GM23338 (cell line): ENCODE data around the gene RIF1. TPM values are rescaled to one million over a fixed set of nuclear protein-coding genes. Genes with fewer than 3 reads are reported as not detected.

Source experiments
- ATAC-seq: fragments of 200-7000 bp; cut with Tn5 transposase; 3 replicates; pipeline ENCODE4 v1.9.1; 2020
- DNase-seq: peaks from one replicate; pipeline ENCODE4 v3.0.0-alpha.2; 2015; ENCODE audit warnings: low spot score
- H2AFZ ChIP-seq: fragments of 200-600 bp; sonication (generic); 2 replicates; pipeline ENCODE4 v1.8.0; 2016; ENCODE audit warnings: antibody characterized with exemption, mild to moderate bottlenecking, moderate library complexity
- H3F3A ChIP-seq: fragments of 200-600 bp; sonication (generic); replicated peaks from 2 replicates; pipeline ENCODE4 v1.8.0; 2017; ENCODE audit warnings: antibody characterized with exemption, mixed run types, low read depth
- H3K27ac ChIP-seq: fragments of 200-600 bp; sonication (generic); 2 replicates; pipeline ENCODE4 v1.6.1; 2016; ENCODE audit warnings: low read depth
- H3K27me3 ChIP-seq: fragments of 200-600 bp; sonication (generic); 2 replicates; pipeline ENCODE4 v1.8.0; 2016; ENCODE audit warnings: mild to moderate bottlenecking, mixed run types, moderate library complexity; ENCODE audit not compliant: insufficient read depth
- H3K36me3 ChIP-seq: fragments of 200-600 bp; sonication (generic); 2 replicates; pipeline ENCODE4 v1.8.0; 2016; ENCODE audit warnings: mild to moderate bottlenecking; ENCODE audit not compliant: insufficient read depth
- H3K4me1 ChIP-seq: fragments of 200-600 bp; sonication (generic); 2 replicates; pipeline ENCODE4 v1.8.0; 2016; ENCODE audit warnings: mild to moderate bottlenecking, moderate library complexity; ENCODE audit not compliant: insufficient read depth
- H3K4me2 ChIP-seq: fragments of 200-600 bp; sonication (generic); 2 replicates; pipeline ENCODE4 v1.7.1; 2017; ENCODE audit warnings: mixed run types
- H3K4me3 ChIP-seq: fragments of 200-600 bp; sonication (generic); 2 replicates; pipeline ENCODE4 v1.6.1; 2016; ENCODE audit warnings: mixed run types
- H3K79me2 ChIP-seq: fragments of 200-600 bp; sonication (generic); replicated peaks from 2 replicates; pipeline ENCODE4 v1.8.0; 2017; ENCODE audit warnings: mild to moderate bottlenecking; ENCODE audit not compliant: insufficient read depth
- H3K9me2 ChIP-seq: fragments of 200-600 bp; sonication (generic); 2 replicates; pipeline ENCODE4 v1.8.0; 2017; ENCODE audit not compliant: insufficient read depth
- H4K20me1 ChIP-seq: fragments of 200-600 bp; sonication (generic); replicated peaks from 2 replicates; pipeline ENCODE4 v1.8.0; 2017; ENCODE audit warnings: mild to moderate bottlenecking; ENCODE audit not compliant: insufficient read depth
- H3K27ac Mint-ChIP-seq: 2 replicates; pipeline ENCODE4 v1.8.0; 2020; ENCODE audit warnings: inconsistent platforms, mild to moderate bottlenecking, moderate library complexity, mixed read lengths
- H3K27me3 Mint-ChIP-seq: 3 replicates; pipeline ENCODE4 v1.8.0; 2022; ENCODE audit warnings: low read depth, mild to moderate bottlenecking, moderate library complexity, mixed read lengths, inconsistent platforms; ENCODE audit not compliant: insufficient read depth, poor library complexity
- H3K36me3 Mint-ChIP-seq: 3 replicates; pipeline ENCODE4 v1.8.0; 2021; ENCODE audit warnings: low read depth, mild to moderate bottlenecking, inconsistent platforms, moderate library complexity, mixed read lengths
- H3K4me1 Mint-ChIP-seq: 3 replicates; pipeline ENCODE4 v1.8.0; 2020; ENCODE audit warnings: mild to moderate bottlenecking, inconsistent platforms, mixed read lengths
- H3K4me3 Mint-ChIP-seq: 3 replicates; pipeline ENCODE4 v1.8.0; 2021; ENCODE audit warnings: moderate library complexity, mild to moderate bottlenecking, inconsistent platforms, mixed read lengths
- H3K9me3 Mint-ChIP-seq: 3 replicates; pipeline ENCODE4 v1.8.0; 2020; ENCODE audit warnings: moderate library complexity, mild to moderate bottlenecking, inconsistent platforms, mixed read lengths
- CREB1 ChIP-seq: fragments of 250-450 bp; sonication (Bioruptor Pico); IDR thresholded peaks from 2 replicates; pipeline ENCODE4 v1.5.0; 2020; ENCODE audit warnings: low read depth, mild to moderate bottlenecking, moderate library complexity
- EZH2 ChIP-seq: fragments of 200-600 bp; sonication (generic); IDR thresholded peaks from one replicate; pipeline ENCODE4 v1.8.0; 2017; ENCODE audit warnings: antibody characterized with exemption, mild to moderate bottlenecking, low read depth; ENCODE audit not compliant: unreplicated experiment
- JUNB ChIP-seq: IDR thresholded peaks from one replicate; pipeline ENCODE4 v1.6.1; 2016; ENCODE audit warnings: antibody characterized with exemption; ENCODE audit not compliant: unreplicated experiment
- ZNF331 ChIP-seq: fragments of 250-450 bp; sonication (Bioruptor Pico); IDR thresholded peaks from 2 replicates; pipeline ENCODE4 v1.5.0; 2020; ENCODE audit warnings: low read depth, mild to moderate bottlenecking, moderate library complexity
- polyA plus RNA-seq: library from polyadenylated mRNA; unstranded; fragments of >200 nt; fragmentation: Nextera tagmentation; extraction: Ambion mirVana; gene quantifications from 2 replicates; pipeline ENCODE4 v1.2.1, GENCODE V29; 2016
- total RNA-seq: library from RNA; depleted of rRNA; stranded (reverse); fragments of >200 nt; shearing (Covaris generic); gene quantifications from 2 replicates; pipeline ENCODE4 v1.2.3, GENCODE V29; 2014
- TF ChIP-seq, protein P1 (sequence below), 2 experiments: fragments of 200-600 bp in 1 of 2; sonication (generic) in 1 of 2; conservative IDR thresholded peaks; 2 replicates each; pipeline versions ENCODE4 v1.5.1 to v1.6.1; 2016 to 2017; ENCODE audit warnings: antibody characterized with exemption in 2 of 2, low read depth in 2 of 2, mild to moderate bottlenecking in 2 of 2, moderate library complexity in 1 of 2
- TF ChIP-seq, protein P2 (sequence below): IDR thresholded peaks from one replicate; pipeline ENCODE4 v1.6.1; 2018; ENCODE audit warnings: antibody characterized with exemption; ENCODE audit not compliant: unreplicated experiment
- TF ChIP-seq, protein P3 (sequence below): fragments of 250-450 bp; sonication (Bioruptor Pico); IDR thresholded peaks from 2 replicates; pipeline ENCODE4 v1.5.0; 2020; ENCODE audit warnings: mild to moderate bottlenecking, moderate library complexity
- TF ChIP-seq, protein P4 (sequence below): IDR thresholded peaks from 2 replicates; pipeline ENCODE4 v1.6.1; 2016; ENCODE audit warnings: antibody characterized with exemption

Gene RIF1
- total and polyA plus RNA-seq, 2 experiments from 2014 or later = 68.5 to 134 TPM

DNA sequence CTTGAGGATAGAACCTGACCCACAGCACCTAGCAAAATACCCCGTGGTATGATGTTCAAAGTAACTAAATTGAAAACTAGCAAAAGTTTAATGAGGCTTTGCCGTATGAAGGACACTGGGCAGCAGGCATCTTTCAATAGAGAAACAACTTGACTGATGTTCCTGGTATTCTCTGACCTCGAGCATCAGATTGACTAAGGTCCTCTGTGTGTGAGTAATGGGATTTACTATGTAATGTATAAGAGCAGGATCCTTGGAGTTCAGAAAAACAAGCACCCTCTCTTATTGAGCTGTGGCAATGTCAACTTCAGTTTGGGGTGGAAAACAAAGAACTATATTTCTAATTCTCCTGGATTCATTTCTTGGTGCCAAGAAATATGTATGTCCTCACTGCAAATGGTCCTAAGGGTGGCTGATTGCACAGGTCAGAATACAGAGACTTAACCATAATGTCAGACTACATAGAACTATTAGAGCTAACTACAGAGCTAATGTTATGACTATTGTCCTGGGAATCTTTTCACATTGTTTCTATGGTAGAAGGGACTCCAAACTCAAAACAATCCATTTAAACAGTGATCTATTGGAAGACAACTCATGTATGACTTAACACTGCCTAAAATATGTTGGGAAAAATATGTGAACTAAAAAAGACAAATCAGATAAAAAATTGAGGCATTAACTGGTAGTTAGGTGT is 47.9 kb upstream of the RIF1 start:
- no peak for TF ChIP-seq EZH2
- TF ChIP-seq JUNB = no peak
- no peak overlapping the region for H3K27ac Mint-ChIP-seq
- Histone ChIP-seq H3K79me2 (no peaks in the 10 kb centered on the region), H3K27me3 (no peaks in the 10 kb centered on the region), H3K27ac (no peak overlapping the region), H3K4me1 (peaks cover 19% of the 10 kb centered on the region), H3K4me3 (no peak overlapping the region), H3K9me2 (no peaks in the 10 kb centered on the region), H3F3A (no peaks in the 10 kb centered on the region), H2AFZ (no peak overlapping the region), H4K20me1 (no peaks in the 10 kb centered on the region), H3K36me3 (no peaks in the 10 kb centered on the region), H3K4me2 (no peak overlapping the region)
- H3K4me1 Mint-ChIP-seq = peaks cover 17% of the 10 kb centered on the region
- H3K36me3 Mint-ChIP-seq = no peaks in the 10 kb centered on the region
- no peak for ATAC-seq
- no peak for DNase-seq
- no peak overlapping the region for H3K4me3 Mint-ChIP-seq
- H3K27me3 Mint-ChIP-seq = peaks cover 13% of the 10 kb centered on the region
- no peaks in the 10 kb centered on the region for H3K9me3 Mint-ChIP-seq

DNA sequence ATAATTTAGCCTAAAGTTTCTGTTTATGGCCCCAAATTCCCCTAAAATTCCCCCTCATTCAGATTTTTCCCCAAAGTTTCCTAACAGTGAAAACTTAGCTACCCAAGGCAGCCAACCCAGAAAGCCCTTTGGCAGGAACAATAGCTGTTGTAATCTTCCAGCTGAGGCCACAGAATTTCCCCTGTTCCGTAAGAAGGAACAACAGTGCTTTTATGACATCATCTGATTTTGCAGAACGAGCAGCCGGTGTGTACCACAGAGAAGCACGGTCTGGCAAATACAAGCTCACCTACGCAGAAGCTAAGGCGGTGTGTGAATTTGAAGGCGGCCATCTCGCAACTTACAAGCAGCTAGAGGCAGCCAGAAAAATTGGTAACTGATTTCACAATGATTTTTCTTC is 46.0 kb upstream of the RIF1 start:
- Histone ChIP-seq H3K4me2 (no peak overlapping the region), H3K4me1 (peaks cover 4% of the 10 kb centered on the region; the same call in 1 of the 2 replicates), H3K27me3 (no peaks in the 10 kb centered on the region), H3K36me3 (no peaks in the 10 kb centered on the region), H4K20me1 (no peaks in the 10 kb centered on the region), H3K79me2 (no peaks in the 10 kb centered on the region), H3K27ac (no peak overlapping the region), H2AFZ (no peak overlapping the region), H3F3A (no peaks in the 10 kb centered on the region), H3K4me3 (no peak overlapping the region), H3K9me2 (no peaks in the 10 kb centered on the region)
- Mint-ChIP-seq H3K27me3 (peaks cover 13% of the 10 kb centered on the region), H3K4me3 (no peak overlapping the region), H3K4me1 (peaks cover 4% of the 10 kb centered on the region; the same call in 2 of the 3 replicates), H3K27ac (no peak overlapping the region), H3K36me3 (peaks cover 5% of the 10 kb centered on the region; the same call in 2 of the 3 replicates), H3K9me3 (peaks cover 4% of the 10 kb centered on the region; the same call in 1 of the 3 replicates)
- DNase-seq (no peak), ATAC-seq (no peak)
- TF ChIP-seq, protein P1, sequence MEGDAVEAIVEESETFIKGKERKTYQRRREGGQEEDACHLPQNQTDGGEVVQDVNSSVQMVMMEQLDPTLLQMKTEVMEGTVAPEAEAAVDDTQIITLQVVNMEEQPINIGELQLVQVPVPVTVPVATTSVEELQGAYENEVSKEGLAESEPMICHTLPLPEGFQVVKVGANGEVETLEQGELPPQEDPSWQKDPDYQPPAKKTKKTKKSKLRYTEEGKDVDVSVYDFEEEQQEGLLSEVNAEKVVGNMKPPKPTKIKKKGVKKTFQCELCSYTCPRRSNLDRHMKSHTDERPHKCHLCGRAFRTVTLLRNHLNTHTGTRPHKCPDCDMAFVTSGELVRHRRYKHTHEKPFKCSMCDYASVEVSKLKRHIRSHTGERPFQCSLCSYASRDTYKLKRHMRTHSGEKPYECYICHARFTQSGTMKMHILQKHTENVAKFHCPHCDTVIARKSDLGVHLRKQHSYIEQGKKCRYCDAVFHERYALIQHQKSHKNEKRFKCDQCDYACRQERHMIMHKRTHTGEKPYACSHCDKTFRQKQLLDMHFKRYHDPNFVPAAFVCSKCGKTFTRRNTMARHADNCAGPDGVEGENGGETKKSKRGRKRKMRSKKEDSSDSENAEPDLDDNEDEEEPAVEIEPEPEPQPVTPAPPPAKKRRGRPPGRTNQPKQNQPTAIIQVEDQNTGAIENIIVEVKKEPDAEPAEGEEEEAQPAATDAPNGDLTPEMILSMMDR (conservative IDR thresholded peaks at IDR 0.05; ENCODE audit: low read depth in 2 of 2) = no peak
- TF ChIP-seq CREB1 (CRISPR knock-in tag) (no peak), ZNF331 (CRISPR knock-in tag) (no peak)
- TF ChIP-seq, protein P2, sequence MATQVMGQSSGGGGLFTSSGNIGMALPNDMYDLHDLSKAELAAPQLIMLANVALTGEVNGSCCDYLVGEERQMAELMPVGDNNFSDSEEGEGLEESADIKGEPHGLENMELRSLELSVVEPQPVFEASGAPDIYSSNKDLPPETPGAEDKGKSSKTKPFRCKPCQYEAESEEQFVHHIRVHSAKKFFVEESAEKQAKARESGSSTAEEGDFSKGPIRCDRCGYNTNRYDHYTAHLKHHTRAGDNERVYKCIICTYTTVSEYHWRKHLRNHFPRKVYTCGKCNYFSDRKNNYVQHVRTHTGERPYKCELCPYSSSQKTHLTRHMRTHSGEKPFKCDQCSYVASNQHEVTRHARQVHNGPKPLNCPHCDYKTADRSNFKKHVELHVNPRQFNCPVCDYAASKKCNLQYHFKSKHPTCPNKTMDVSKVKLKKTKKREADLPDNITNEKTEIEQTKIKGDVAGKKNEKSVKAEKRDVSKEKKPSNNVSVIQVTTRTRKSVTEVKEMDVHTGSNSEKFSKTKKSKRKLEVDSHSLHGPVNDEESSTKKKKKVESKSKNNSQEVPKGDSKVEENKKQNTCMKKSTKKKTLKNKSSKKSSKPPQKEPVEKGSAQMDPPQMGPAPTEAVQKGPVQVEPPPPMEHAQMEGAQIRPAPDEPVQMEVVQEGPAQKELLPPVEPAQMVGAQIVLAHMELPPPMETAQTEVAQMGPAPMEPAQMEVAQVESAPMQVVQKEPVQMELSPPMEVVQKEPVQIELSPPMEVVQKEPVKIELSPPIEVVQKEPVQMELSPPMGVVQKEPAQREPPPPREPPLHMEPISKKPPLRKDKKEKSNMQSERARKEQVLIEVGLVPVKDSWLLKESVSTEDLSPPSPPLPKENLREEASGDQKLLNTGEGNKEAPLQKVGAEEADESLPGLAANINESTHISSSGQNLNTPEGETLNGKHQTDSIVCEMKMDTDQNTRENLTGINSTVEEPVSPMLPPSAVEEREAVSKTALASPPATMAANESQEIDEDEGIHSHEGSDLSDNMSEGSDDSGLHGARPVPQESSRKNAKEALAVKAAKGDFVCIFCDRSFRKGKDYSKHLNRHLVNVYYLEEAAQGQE = no peak
- TF ChIP-seq, protein P3, sequence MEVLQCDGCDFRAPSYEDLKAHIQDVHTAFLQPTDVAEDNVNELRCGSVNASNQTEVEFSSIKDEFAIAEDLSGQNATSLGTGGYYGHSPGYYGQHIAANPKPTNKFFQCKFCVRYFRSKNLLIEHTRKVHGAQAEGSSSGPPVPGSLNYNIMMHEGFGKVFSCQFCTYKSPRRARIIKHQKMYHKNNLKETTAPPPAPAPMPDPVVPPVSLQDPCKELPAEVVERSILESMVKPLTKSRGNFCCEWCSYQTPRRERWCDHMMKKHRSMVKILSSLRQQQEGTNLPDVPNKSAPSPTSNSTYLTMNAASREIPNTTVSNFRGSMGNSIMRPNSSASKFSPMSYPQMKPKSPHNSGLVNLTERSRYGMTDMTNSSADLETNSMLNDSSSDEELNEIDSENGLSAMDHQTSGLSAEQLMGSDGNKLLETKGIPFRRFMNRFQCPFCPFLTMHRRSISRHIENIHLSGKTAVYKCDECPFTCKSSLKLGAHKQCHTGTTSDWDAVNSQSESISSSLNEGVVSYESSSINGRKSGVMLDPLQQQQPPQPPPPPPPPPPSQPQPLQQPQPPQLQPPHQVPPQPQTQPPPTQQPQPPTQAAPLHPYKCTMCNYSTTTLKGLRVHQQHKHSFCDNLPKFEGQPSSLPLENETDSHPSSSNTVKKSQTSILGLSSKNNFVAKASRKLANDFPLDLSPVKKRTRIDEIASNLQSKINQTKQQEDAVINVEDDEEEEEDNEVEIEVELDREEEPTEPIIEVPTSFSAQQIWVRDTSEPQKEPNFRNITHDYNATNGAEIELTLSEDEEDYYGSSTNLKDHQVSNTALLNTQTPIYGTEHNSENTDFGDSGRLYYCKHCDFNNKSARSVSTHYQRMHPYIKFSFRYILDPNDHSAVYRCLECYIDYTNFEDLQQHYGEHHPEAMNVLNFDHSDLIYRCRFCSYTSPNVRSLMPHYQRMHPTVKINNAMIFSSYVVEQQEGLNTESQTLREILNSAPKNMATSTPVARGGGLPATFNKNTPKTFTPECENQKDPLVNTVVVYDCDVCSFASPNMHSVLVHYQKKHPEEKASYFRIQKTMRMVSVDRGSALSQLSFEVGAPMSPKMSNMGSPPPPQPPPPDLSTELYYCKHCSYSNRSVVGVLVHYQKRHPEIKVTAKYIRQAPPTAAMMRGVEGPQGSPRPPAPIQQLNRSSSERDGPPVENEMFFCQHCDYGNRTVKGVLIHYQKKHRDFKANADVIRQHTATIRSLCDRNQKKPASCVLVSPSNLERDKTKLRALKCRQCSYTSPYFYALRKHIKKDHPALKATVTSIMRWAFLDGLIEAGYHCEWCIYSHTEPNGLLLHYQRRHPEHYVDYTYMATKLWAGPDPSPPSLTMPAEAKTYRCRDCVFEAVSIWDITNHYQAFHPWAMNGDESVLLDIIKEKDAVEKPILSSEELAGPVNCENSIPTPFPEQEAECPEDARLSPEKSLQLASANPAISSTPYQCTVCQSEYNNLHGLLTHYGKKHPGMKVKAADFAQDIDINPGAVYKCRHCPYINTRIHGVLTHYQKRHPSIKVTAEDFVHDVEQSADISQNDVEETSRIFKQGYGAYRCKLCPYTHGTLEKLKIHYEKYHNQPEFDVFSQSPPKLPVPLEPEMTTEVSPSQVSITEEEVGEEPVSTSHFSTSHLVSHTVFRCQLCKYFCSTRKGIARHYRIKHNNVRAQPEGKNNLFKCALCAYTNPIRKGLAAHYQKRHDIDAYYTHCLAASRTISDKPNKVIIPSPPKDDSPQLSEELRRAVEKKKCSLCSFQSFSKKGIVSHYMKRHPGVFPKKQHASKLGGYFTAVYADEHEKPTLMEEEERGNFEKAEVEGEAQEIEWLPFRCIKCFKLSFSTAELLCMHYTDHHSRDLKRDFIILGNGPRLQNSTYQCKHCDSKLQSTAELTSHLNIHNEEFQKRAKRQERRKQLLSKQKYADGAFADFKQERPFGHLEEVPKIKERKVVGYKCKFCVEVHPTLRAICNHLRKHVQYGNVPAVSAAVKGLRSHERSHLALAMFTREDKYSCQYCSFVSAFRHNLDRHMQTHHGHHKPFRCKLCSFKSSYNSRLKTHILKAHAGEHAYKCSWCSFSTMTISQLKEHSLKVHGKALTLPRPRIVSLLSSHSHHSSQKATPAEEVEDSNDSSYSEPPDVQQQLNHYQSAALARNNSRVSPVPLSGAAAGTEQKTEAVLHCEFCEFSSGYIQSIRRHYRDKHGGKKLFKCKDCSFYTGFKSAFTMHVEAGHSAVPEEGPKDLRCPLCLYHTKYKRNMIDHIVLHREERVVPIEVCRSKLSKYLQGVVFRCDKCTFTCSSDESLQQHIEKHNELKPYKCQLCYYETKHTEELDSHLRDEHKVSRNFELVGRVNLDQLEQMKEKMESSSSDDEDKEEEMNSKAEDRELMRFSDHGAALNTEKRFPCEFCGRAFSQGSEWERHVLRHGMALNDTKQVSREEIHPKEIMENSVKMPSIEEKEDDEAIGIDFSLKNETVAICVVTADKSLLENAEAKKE = no peak
- TF ChIP-seq, protein P4, sequence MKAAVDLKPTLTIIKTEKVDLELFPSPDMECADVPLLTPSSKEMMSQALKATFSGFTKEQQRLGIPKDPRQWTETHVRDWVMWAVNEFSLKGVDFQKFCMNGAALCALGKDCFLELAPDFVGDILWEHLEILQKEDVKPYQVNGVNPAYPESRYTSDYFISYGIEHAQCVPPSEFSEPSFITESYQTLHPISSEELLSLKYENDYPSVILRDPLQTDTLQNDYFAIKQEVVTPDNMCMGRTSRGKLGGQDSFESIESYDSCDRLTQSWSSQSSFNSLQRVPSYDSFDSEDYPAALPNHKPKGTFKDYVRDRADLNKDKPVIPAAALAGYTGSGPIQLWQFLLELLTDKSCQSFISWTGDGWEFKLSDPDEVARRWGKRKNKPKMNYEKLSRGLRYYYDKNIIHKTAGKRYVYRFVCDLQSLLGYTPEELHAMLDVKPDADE = no peak
